Stimulated activated CD4-positive, alpha-beta T cell treated with anti-CD3 and anti-CD28 coated beads, Interleukin-15, amount 100 ng/mL, for 48 hours (primary cell): Measurements from ENCODE around the gene MAGI1.

Experiments
- DNase-seq, 2 donors: peaks; one replicate each; pipeline ENCODE4 v3.0.0-alpha.2; 2020; ENCODE audit warnings: low read depth in 2 of 2

Gene MAGI1

GRCh38 chr3:65485826-65486469 is 552.8 kb downstream of the MAGI1 start:
- no peak for DNase-seq

GRCh38 chr3:65484964-65485363 is 553.8 kb downstream of the MAGI1 start:
- DNase-seq = no peak

- no peak for DNase-seq
Observed at GRCh38 chr3:65483480-65483879, 555.2 kb downstream of the MAGI1 start.

GRCh38 chr3:65483011-65483410 is 555.7 kb downstream of the MAGI1 start:
- no peak for DNase-seq

- DNase-seq = no peak
Observed at GRCh38 chr3:65481085-65481484, 557.6 kb downstream of the MAGI1 start.

GRCh38 chr3:65479990-65480389 is 558.7 kb downstream of the MAGI1 start:
- DNase-seq = no peak

GRCh38 chr3:65478551-65479500 is 559.9 kb downstream of the MAGI1 start:
- DNase-seq = no peak

DNA sequence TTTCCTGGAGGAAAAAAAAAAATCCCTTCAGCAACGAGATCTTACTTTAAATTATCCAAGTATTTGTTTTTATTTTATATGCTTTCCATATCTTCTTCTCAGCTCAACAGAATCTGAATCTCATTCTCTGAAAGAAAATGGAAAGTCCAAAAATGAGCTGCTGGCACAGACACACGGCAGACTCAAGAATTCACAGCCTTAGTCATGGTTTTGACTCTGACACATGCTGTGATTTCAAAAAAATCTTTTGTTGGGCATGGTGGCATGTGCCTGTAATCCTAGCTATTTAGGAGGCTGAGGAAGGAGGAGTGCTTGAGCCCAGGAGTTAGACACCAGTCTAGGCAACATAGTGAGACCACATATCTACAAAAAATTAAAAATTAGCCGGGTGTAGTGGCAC is 565.0 kb downstream of the MAGI1 start:
- DNase-seq = no peak

- DNase-seq = no peak
Observed at GRCh38 chr3:65472501-65472900, 566.2 kb downstream of the MAGI1 start.

DNA sequence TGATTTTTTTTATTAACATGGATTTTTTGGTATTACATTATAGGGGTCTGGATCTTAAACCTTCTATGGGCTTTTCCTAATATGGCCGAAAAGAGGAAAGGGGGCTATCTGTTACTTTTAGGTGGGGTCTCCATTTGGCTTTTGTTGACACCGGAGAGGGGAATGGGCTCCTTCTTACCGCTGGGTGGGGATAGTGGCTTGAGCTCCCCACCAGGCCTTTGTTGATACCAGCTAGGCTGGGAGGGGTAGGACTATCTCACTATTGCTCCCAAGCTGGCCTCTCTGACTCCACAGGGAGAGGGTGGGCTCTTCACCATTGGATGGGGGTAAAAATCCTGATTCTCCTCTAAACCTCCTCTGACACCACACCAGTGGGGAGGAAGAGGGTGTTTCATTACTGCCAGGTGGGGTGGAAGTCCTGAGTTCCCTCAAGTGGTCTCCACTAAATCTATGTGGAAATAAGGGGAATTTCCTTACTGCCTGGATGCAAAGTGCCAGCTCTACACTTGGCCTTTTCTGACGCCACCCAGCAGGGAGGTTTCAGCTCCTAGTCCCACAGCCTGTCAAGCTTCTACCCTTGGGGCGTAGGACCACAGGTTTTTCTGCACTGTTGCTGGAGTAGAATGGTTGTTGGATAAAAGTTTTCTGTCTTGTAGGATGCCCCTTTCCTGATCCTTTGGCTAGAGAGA is 572.3 kb downstream of the MAGI1 start:
- no peak for DNase-seq

- no peak for DNase-seq
Observed at GRCh38 chr3:65449841-65450428, 588.8 kb downstream of the MAGI1 start.

DNA sequence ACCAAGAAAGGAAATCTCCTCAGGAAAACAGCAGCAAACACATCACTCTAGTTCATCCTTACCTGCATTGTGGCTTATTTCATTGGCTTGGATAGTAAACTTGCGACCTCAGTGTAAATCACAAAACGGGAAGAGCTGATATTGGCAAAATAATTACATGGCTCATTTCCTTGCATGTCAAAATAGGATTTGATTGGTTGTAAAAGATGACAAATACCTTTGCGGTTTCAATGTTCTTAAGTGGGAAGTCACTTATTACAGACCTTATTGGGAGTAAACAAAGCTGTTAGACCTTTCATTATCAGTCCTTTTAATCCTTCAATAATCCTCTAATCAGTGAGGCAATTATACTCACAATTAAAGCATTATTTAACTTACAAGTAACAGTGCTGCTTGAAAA is 590.6 kb downstream of the MAGI1 start:
- DNase-seq = no peak

DNA sequence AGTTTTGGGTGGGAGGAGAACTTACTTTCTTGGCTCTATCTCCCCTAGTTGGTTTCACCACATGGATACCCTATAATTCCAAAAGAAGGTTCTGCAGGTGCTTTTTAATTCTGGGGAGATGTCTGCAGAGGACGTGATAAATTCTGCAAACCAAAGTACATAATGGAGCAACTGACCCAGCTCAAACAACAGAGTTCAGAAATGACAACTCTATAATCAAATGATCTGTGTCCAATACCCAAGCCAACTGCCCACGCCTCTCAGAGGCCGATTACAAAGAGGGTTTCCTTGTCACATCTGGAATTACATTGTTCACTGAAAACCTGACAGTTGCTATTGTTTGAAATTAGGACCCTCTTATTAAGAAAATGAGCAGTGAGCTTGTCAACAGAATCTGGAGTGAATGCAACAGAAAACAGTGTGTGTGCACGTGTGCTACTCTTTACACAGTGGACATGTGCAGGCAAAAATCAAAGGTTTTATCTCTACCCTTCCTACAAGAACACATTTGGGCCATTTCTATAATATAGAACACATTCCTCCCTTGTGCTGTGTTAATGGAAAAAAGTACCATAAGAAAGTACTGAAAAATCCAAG is 593.0 kb downstream of the MAGI1 start:
- DNase-seq = no peak

DNA sequence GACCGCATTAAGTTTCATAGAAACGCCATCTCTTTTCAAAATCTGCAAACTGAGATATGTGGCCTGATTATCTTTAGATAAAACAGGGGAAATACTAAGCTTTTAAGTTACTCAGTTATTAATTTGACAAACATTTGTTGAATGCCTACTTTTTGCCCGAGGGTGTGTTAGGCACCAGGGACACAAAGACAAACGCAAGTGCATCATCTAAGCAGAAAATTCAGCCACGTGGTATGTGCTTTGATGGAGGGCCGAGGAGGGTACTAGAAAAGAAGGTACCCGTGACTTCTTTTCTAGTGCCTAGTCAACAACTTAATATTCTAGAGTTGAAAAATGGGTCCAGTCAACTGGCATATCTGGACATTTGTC is 594.3 kb downstream of the MAGI1 start:
- no peak for DNase-seq

DNA sequence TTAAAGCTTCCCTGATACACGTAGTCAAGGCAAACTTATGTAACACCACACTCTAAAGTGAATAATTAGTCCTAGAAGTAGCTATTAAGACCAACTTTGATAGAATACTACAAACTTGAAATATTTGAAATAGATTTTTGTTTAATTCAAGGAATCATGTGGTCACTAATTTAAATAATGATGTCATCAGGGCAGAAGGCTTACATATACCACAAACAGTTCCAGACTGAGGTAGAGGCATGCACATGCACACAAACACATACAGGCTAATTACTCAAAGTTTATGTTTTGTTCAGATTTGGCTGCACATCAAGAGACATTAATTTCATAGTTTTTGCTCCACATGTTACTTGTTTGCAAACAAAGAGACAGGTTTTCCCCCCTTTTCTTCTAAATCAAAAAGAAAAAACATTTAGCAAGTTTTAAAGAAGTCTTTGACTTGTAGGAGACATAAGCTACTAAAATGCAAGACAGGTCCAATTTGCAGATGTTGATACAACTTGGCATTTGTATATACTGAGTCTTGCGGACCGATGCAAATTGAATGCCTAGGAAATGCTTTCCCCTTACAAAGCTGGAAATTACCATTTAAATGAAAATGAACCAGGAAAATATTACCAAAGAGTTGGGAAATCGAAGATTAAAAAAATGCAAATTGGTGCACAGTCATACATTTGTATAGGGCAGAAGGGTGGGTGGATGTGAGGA is 594.8 kb downstream of the MAGI1 start:
- DNase-seq = no peak

DNA sequence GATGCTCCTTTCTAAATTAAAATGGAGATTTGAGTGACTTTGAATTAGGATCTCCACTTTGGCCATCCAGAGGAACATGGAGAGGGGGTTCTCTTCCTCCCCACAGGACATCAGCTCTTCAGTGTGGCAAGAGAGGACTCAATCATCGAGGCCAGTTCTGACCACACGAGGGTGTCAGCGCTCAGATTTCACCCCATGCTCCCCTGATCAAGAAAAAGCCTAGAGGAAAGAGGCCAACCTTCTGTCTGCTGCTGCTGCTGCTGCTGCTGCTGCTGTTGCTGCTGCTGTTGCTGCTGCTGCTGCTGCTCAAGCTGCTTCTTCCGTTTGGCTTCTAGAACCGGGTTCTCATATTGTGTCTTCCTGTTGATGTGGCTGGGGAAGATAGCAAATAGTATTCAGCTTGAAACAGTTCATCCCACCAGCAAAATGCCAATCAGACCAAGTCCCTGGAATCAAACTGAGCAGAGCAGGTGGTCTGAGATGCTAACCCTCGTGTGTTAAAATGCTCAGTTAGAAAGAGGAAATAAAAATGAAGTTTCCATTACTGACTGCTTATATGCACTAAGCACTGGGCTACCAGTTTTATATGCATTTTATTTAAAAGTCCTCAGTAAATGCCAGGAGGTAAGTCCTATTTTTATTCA is 599.0 kb downstream of the MAGI1 start:
- no peak for DNase-seq

DNA sequence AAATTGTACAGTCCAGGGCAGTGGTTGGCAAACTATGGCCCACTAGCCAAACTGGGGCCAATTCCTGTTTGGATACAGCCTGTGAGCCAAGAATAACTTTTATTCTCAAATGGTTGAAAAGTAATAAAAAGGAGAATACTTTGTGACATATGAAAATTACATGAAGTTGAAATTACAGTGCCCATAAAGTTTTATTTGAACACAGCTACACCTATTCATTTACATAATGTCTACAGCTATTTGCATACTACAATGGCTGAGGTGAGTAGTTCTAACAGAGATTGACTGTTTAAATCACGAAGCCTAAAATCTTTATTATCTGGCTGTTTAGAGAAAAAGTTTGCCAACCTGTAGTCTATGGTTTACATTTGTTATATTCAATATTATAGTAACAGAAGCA is 600.1 kb downstream of the MAGI1 start:
- no peak for DNase-seq

- DNase-seq = no peak
Observed at GRCh38 chr3:65438096-65438495, 600.6 kb downstream of the MAGI1 start.

DNA sequence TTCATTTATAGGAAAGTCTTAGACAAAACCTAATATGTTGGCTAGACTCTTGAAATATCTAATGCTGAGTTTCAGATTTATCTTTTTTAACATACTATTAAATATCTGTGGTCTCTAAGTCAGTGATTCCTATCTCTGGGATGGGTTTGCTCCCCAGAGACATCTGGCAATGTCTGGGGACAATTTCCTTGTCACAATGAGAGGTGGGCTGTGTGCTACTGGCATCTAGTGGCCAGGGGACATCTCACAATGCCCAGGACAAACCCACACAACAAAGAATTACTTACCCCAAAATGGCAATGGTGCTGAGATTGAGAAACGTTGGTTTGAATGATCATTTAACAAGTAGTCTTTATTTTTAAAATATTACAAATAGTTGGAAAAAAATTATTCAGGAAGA is 602.1 kb downstream of the MAGI1 start:
- no peak for DNase-seq

DNA sequence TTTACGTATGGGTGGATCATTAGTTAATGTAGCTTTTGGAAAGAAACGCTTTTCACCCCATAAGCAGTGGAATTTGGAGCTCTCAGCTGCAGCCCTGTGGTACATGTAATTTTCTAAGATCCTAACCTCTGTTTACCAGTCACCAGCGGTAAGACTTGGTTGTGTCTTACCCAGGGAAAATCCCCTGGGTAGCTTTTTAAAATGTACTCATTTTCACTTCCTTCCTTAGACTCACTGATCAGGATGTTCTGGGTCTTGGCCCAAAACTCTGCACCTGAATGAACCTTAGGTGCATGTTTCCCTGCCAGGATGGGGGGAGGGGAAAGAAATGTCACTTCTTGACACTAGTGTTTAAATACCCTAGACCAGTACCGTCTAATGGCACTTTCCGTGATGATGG is 605.2 kb downstream of the MAGI1 start:
- DNase-seq = no peak
